GM12892 (cell line): ENCODE measurements around the gene CTNNAL1.
"Not testable (repeated sequence)": the region's sequence is repeated elsewhere in the genome, so short reads cannot be mapped to it uniquely, and the experiment has no call there.

Source experiments
- DNase-seq: peaks from one replicate; pipeline ENCODE4 v3.0.0; 2011; ENCODE audit not compliant: insufficient read length
- FAIRE-seq: peaks from 2 replicates; lab custom pipeline; 2011; peaks lifted over from hg19 to GRCh38; lab: Jason Lieb, UNC
- POLR2A ChIP-seq: IDR thresholded peaks from 2 replicates; pipeline ENCODE4 v1.6.1; 2011; ENCODE audit warnings: low read depth, low read length, control low read depth
- POLR2AphosphoS5 ChIP-seq: IDR thresholded peaks from 2 replicates; pipeline ENCODE4 v1.6.1; 2011; ENCODE audit warnings: low read depth, low read length, control low read depth
- TAF1 ChIP-seq: IDR thresholded peaks from 2 replicates; pipeline ENCODE4 v1.6.1; 2011; ENCODE audit warnings: low read depth, mild to moderate bottlenecking, control low read depth, low read length, borderline replicate concordance

Gene CTNNAL1

GRCh38 chr9:108919517-108919916 is 93.8 kb downstream of the CTNNAL1 start:
- no peak for FAIRE-seq
- TF ChIP-seq POLR2A (no peak), POLR2AphosphoS5 (no peak), TAF1 (no peak)
- no peak for DNase-seq

GRCh38 chr9:108913391-108913790 is 99.9 kb downstream of the CTNNAL1 start:
- DNase-seq (no peak), FAIRE-seq (no peak)
- no peak for TF ChIP-seq TAF1
- TF ChIP-seq POLR2A: no peak
- TF ChIP-seq POLR2AphosphoS5: no peak

DNA sequence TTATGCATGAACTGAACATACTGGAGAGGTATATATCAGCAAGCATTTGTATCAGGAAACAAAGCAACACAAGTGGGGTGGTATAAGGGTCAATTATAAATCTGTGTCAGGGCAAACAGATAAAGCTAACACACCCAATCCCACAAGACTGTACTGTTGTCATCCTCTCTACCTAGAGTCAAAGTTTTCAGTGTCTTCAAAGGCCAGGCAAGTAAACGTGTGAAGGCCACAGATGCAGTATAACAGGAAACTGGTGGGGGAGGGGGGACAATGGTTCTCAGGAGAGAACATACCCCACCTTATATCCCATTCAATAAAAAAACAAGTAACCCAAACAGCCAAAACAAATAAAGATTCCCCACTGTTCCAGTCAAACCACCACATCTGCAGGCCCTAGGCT is 101.5 kb downstream of the CTNNAL1 start:
- no peak for TF ChIP-seq TAF1
- no peak for TF ChIP-seq POLR2AphosphoS5
- TF ChIP-seq POLR2A: no peak
- DNase-seq: no peak
- no peak for FAIRE-seq

GRCh38 chr9:108910914-108911313 is 102.4 kb downstream of the CTNNAL1 start:
- DNase-seq (no peak), FAIRE-seq (no peak)
- TF ChIP-seq TAF1 (no peak), POLR2AphosphoS5 (no peak), POLR2A (no peak)

- no peak for DNase-seq
- TF ChIP-seq POLR2A (no peak), TAF1 (no peak), POLR2AphosphoS5 (no peak)
- FAIRE-seq: no peak
Observed at GRCh38 chr9:108910402-108910801, 102.9 kb downstream of the CTNNAL1 start.

- no peak for DNase-seq
- FAIRE-seq: no peak
- TF ChIP-seq POLR2A (no peak), TAF1 (no peak), POLR2AphosphoS5 (no peak)
Observed at GRCh38 chr9:108905494-108905893, 107.8 kb downstream of the CTNNAL1 start.

- no peak for TF ChIP-seq POLR2A
- TF ChIP-seq TAF1: no peak
- TF ChIP-seq POLR2AphosphoS5: no peak
- FAIRE-seq (no peak), DNase-seq (no peak)
Observed at GRCh38 chr9:108904161-108904560, 109.1 kb downstream of the CTNNAL1 start.

DNA sequence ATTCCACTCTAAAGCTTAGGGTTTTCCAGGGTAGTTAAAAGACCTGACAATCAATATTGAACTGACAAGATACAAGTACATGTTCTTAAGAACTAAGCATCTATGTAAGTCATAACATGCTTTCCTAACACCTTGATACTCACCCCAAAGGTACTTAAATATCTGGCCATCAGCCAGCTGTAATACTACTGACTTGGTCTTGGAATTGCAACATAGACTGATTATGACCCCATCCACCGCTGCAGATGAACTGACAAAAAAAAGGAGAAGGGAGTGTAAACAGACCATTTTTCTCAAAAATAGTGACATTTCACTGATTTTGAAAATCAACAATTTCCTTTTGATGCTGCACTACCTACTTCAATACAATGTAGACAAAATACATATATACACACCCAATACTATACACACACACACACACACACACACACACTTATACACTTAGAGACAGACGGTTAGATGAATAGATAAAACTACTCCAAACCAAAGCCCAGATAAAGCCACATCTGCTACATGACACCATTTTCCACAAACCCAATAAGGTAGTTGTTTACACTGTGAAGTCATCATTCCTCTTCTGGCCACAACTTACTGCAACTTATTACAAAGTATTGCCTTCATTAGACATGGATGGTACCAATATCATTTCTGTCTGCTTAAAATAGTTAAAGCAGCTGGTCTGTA is 109.7 kb downstream of the CTNNAL1 start:
- DNase-seq (no peak), FAIRE-seq (no peak)
- TF ChIP-seq TAF1: no peak

- no peak for DNase-seq
Observed at GRCh38 chr9:108900176-108900575, 113.1 kb downstream of the CTNNAL1 start.

GRCh38 chr9:108899023-108899695 is 114.1 kb downstream of the CTNNAL1 start:
- FAIRE-seq, DNase-seq: not testable (repeated sequence)

More at GRCh38 chr9:108900176-108900575, 113.1 kb downstream of the CTNNAL1 start:
- FAIRE-seq: no peak
- TF ChIP-seq TAF1: no peak
- TF ChIP-seq POLR2A: no peak
- no peak for TF ChIP-seq POLR2AphosphoS5

DNA sequence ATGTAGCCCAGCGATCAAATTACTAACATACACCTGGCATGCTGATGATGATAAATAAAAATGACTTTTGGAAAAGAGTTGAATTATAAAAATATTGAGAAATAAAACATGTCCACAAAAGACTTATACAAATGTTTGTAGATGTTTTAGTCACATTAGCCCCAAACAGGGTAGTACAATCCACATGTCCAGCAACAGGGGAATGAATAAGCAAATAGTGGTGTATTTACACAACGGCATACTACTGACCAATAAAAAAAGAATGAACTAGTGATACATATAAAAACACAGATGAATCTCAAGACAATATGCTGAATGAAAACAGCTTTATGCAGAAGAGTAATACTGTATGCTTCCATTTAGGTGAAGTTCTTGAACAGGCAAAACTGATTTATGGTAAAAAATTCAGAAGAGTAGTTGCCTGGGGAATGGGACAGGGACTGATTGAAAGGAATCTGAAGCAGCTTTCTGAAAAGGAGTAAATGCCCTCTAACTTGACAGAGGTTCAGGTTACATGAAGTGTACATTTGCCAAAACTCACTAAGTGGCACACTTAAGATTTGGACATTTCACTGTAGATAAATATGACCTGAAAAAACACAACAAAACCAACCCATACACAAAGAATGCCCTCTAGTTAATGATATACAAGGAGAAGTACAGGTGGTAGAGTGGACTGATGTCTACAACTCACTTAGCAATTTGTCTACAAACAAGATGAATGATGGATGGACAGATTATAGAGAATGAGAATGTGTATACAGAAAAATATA is 115.8 kb downstream of the CTNNAL1 start:
- DNase-seq (no peak), FAIRE-seq (no peak)
- TF ChIP-seq POLR2AphosphoS5: no peak
- TF ChIP-seq TAF1: no peak
- TF ChIP-seq POLR2A: no peak
